K562 (cell line): ENCODE results near the gene ZBTB20. TPM values are rescaled to one million over a fixed set of nuclear protein-coding genes. Genes with fewer than 3 reads are reported as not detected.

Experiments
- ATAC-seq: fragments of 200-7000 bp; cut with Tn5 transposase; 3 replicates; pipeline ENCODE4 v1.9.1; 2020; ENCODE audit warnings: moderate library complexity
- BruUV-seq: library from RNA; stranded (reverse); fragments of 400-500 nt; replicated peaks from 2 replicates; lab custom pipeline; 2021; lab: Mats Ljungman, UMichigan
- CTCF ChIA-PET: fragments of 300-600 bp; formaldehyde crosslinking; extraction: SDS; loops from one replicate; lab custom pipeline; 2021; ENCODE audit warnings: low intra/inter-chr PET ratio; lab: Yijun Ruan, JAX
- POLR2A ChIA-PET: fragments of 300-600, 350-650 bp; sonication (Branson Sonifier 250); formaldehyde crosslinking; extraction: SDS; loops from one replicate; lab custom pipeline; 2021; ENCODE audit warnings: antibody characterized with exemption, inconsistent platforms; lab: Yijun Ruan, JAX
- DNase-seq, 4 experiments: peaks; one replicate each; pipeline versions ENCODE4 v3.0.0 to v3.0.0-alpha.2; 2011 to 2018; ENCODE audit warnings: low spot score in 3 of 4, mixed read lengths in 3 of 4; ENCODE audit errors: extremely low read depth in 1 of 4
- FAIRE-seq: peaks from 2 replicates; lab custom pipeline; 2011; peaks lifted over from hg19 to GRCh38; lab: Jason Lieb, UNC
- H2AFZ ChIP-seq: 2 replicates; pipeline ENCODE4 v1.6.0; 2011; ENCODE audit warnings: low read depth, low read length, control low read depth, inconsistent platforms
- H3K27ac ChIP-seq: fragments of 200-600 bp; 3 replicates; pipeline ENCODE4 v1.8.0; 2011; ENCODE audit warnings: low read depth, mild to moderate bottlenecking, control low read depth, inconsistent platforms, low read length, moderate library complexity, mixed read lengths; ENCODE audit errors: extremely low read depth
- H3K27me3 ChIP-seq, 2 experiments: fragments of 300-600 bp in 1 of 2; 2 replicates in 1 of 2; 3 replicates in 1 of 2; pipeline versions ENCODE4 v1.6.0 to v1.8.0; 2011; ENCODE audit warnings: inconsistent platforms in 2 of 2, low read length in 2 of 2, mild to moderate bottlenecking in 1 of 2, mixed read lengths in 1 of 2, moderate library complexity in 1 of 2; ENCODE audit not compliant: control insufficient read depth in 2 of 2, insufficient read depth in 2 of 2
- H3K36me3 ChIP-seq: fragments of 300-600 bp; 3 replicates; pipeline ENCODE4 v1.8.0; 2011; ENCODE audit warnings: mild to moderate bottlenecking, low read length, inconsistent platforms; ENCODE audit not compliant: control insufficient read depth, insufficient read depth
- H3K4me1 ChIP-seq, 2 experiments: fragments of 200-600 bp in 1 of 2; replicated peaks in 1 of 2; 2 replicates in 1 of 2; 3 replicates in 1 of 2; pipeline versions ENCODE4 v1.5.1 to v1.8.0; 2011; ENCODE audit warnings: inconsistent platforms in 2 of 2, low read length in 2 of 2, mild to moderate bottlenecking in 1 of 2, mixed read lengths in 1 of 2, moderate library complexity in 1 of 2; ENCODE audit not compliant: control insufficient read depth in 2 of 2, insufficient read depth in 2 of 2
- H3K4me2 ChIP-seq: 2 replicates; pipeline ENCODE4 v1.6.1; 2011; ENCODE audit warnings: low read length, control low read depth, inconsistent platforms, mixed read lengths; ENCODE audit not compliant: insufficient read depth
- H3K4me3 ChIP-seq: fragments of 200-600 bp; sonication (generic), shearing (Covaris generic); 2 replicates; pipeline ENCODE4 v1.5.1; 2016; ENCODE audit warnings: control low read depth, inconsistent platforms
- H3K79me2 ChIP-seq: fragments of 200-600 bp; 3 replicates; pipeline ENCODE4 v1.8.0; 2011; ENCODE audit warnings: low read length, inconsistent platforms; ENCODE audit not compliant: control insufficient read depth, insufficient read depth
- H3K9ac ChIP-seq, 2 experiments: 2 replicates each; pipeline versions ENCODE4 v1.6.0 to v1.6.1; 2011; ENCODE audit warnings: low read depth in 2 of 2, low read length in 2 of 2, control low read depth in 1 of 2, inconsistent platforms in 1 of 2, mild to moderate bottlenecking in 1 of 2, mixed read lengths in 1 of 2; ENCODE audit not compliant: insufficient read depth in 1 of 2
- H3K9me1 ChIP-seq: one replicate; pipeline ENCODE4 v1.6.0; 2011; ENCODE audit warnings: inconsistent platforms, mild to moderate bottlenecking, low read length, moderate library complexity; ENCODE audit not compliant: control insufficient read depth, insufficient read depth
- H3K9me3 ChIP-seq: replicated peaks from 2 replicates; pipeline ENCODE4 v1.5.1; 2011; ENCODE audit warnings: low read depth, low read length, inconsistent platforms; ENCODE audit not compliant: control insufficient read depth, insufficient read depth
- H4K20me1 ChIP-seq: replicated peaks from 2 replicates; pipeline ENCODE4 v1.6.1; 2011; ENCODE audit warnings: low read length, inconsistent platforms, mixed read lengths; ENCODE audit not compliant: control insufficient read depth, insufficient read depth
- CEBPB ChIP-seq: fragments of 450-650 bp; IDR thresholded peaks from 2 replicates; pipeline ENCODE4 v1.6.1; 2016; ENCODE audit warnings: missing genetic modification characterization, missing compliant biosample characterization
- CEBPG ChIP-seq, 3 experiments: fragments of 200-800 bp in 1 of 3; sonication (Bioruptor generic) in 1 of 3; sonication (generic) in 1 of 3; formaldehyde crosslinking in 1 of 3; IDR thresholded peaks in 2 of 3; conservative IDR thresholded peaks in 1 of 3; 2 replicates each; pipeline versions ENCODE4 v1.6.1 to v1.8.0; 2016 to 2022; ENCODE audit warnings: missing compliant biosample characterization in 2 of 3, missing genetic modification characterization in 2 of 3, mild to moderate bottlenecking in 1 of 3, missing genetic modification reagents in 1 of 3
- DDX20 ChIP-seq: fragments of 450-650 bp; IDR thresholded peaks from 2 replicates; pipeline ENCODE4 v1.6.1; 2016; ENCODE audit warnings: missing genetic modification characterization, low read depth, mild to moderate bottlenecking, missing compliant biosample characterization, moderate library complexity
- SIRT6 ChIP-seq: IDR thresholded peaks from one replicate; pipeline ENCODE4 v1.6.1; 2012; ENCODE audit warnings: low read depth, mild to moderate bottlenecking, control low read depth, inconsistent platforms, low read length, moderate library complexity
- SP1 ChIP-seq: sonication (generic); formaldehyde crosslinking; IDR thresholded peaks from 2 replicates; pipeline ENCODE4 v1.8.1; 2022; ENCODE audit warnings: mild to moderate bottlenecking, missing genetic modification reagents
- WGBS: fragments of 100-300 bp; shearing (Covaris generic); methylation state at CpG from one replicate; pipeline ENCODE4 v1.1.6; 2016; ENCODE audit warnings: low coverage, mixed read lengths; ENCODE audit not compliant: insufficient coverage; ENCODE audit errors: missing lambda C conversion rate; 5-methylcytosine and 5-hydroxymethylcytosine counted together
- in situ Hi-C: fragments of 300-500 bp; cut with MboI; formaldehyde crosslinking; loops from 4 replicates; pipeline ENCODE4 v1.15.0; 2018; ENCODE audit warnings: inconsistent platforms, mixed read lengths
- intact Hi-C: fragments of 100-400 bp; cut with micrococcal nuclease; formaldehyde crosslinking; loops from 2 replicates; pipeline ENCODE4 v1.14.2; 2022
- polyA plus RNA-seq, 8 experiments: library from polyadenylated mRNA; depleted of rRNA in 4 of 8; stranded (reverse) in 5 of 8; unstranded in 3 of 8; fragments of >200 nt; fragmentation: Nextera tagmentation in 2 of 8; fragmentation: Illumina TruSeq in 1 of 8; extraction: Ambion mirVana in 2 of 8; extraction: Trizol in 1 of 8; gene quantifications; 2 replicates each; pipeline versions ENCODE4 v1.2.1 to v1.2.3, GENCODE V29; 2011 to 2014; ENCODE audit warnings: inconsistent platforms in 1 of 8, missing spikeins in 1 of 8
- total RNA-seq, 7 experiments: library from RNA; depleted of rRNA in 6 of 7; stranded (reverse); fragments of >200 nt in 6 of 7; fragmentation: Illumina TruSeq in 2 of 7; extraction: Trizol in 2 of 7; gene quantifications; 2 replicates each; pipeline versions ENCODE4 v1.2.1 to v1.2.3, GENCODE V29; 2011 to 2021; ENCODE audit warnings: low replicate concordance in 1 of 7
- TF ChIP-seq, protein P1 (sequence below), 2 experiments: fragments of 250-450 bp in 1 of 2; fragments of 450-650 bp in 1 of 2; sonication (Bioruptor Pico) in 1 of 2; IDR thresholded peaks; 2 replicates each; pipeline versions ENCODE4 v1.6.1 to v1.8.0; 2016 to 2021; ENCODE audit warnings: mild to moderate bottlenecking in 2 of 2, moderate library complexity in 2 of 2, missing compliant biosample characterization in 1 of 2, missing genetic modification characterization in 1 of 2

ZBTB20 gene
- total and polyA plus RNA-seq, 9 of the 15 experiments (the other 6 are each of a cell fraction or from before 2014, with no cell fraction given): 0.17 to 1.7 (median 0.45) TPM

DNA sequence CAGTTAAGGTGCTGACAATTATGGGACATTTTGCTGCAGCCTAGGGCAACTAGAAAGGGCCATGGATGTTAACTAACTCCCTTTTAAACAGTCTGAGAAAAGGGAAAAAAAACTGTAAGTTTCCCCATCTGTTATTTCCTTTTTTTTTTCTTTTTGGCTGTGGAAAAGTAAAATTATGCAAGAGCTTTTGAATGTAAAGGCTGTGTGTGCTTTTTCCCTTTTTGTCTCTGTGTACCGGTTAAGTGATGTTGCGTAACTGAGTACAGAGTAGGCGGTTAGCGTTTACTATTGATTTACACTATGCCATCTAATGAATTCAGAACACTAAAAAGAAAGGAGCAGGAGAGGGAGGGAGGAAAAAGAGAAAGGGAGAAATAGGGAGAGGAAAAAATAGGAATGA is 449.7 kb downstream of the ZBTB20 start:
- TF ChIP-seq CEBPB (tag) (peak; percentile 54; the same call in 1 of the 2 replicates), SP1 (no peak), CEBPG (CRISPR knock-in tag; IDR thresholded peaks at IDR 0.05) (no peak), CEBPG (tag; conservative IDR thresholded peaks at IDR 0.05 in 1 of 2, IDR thresholded peaks at IDR 0.05 in 1 of 2) (peak in 1 of 2 experiments; percentile 33; a peak in 1 of 4 replicates)
- TF ChIP-seq, protein P1, sequence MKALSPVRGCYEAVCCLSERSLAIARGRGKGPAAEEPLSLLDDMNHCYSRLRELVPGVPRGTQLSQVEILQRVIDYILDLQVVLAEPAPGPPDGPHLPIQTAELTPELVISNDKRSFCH (CRISPR knock-in tag; IDR thresholded peaks at IDR 0.05): no peak
- TF ChIP-seq, protein P1 (tag; IDR thresholded peaks at IDR 0.05): no peak
- in situ Hi-C loops: no loop called here

DNA sequence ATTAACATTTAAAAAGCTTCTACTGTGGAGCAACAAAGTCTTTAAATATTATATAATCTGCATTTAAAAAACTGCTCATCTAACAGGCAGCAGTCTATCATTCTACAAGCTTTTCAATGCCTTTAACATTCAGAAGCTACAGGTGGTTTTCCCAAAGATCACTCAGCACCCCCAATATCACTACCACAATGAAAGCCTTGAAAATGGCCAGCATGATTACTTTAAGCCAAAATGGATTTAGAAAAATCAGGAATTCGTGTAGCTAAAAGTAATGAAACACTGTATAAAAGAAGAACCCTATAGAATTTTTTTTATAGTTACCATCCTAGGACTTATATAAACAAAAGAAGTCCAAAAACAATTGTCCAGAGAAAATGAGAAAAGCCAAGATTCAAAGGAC is 452.8 kb downstream of the ZBTB20 start:
- Histone ChIP-seq H3K36me3 (no peaks in the 10 kb centered on the region), H3K27me3 (no peaks in the 10 kb centered on the region), H3K4me1 (no peaks in the 10 kb centered on the region), H3K9ac (no peak overlapping the region), H3K9me1 (no peaks in the 10 kb centered on the region), H3K79me2 (no peaks in the 10 kb centered on the region), H2AFZ (no peak overlapping the region), H4K20me1 (no peaks in the 10 kb centered on the region), H3K9me3 (no peaks in the 10 kb centered on the region), H3K4me3 (no peak overlapping the region), H3K27ac (no peak overlapping the region), H3K4me2 (no peak overlapping the region)
- BruUV-seq: no TSS peak
- WGBS: 0% methylated on average over 1 of the region's 1 CpG
- no peak for ATAC-seq
- POLR2A ChIA-PET: no interaction called here
- intact Hi-C loops: no loop called here
- TF ChIP-seq SIRT6: no peak
- TF ChIP-seq DDX20 (tag): no peak
- DNase-seq: no peak
- in situ Hi-C loops: no loop called here
- CTCF ChIA-PET: no interaction called here
- no peak for FAIRE-seq

More for the DNA sequence above, 449.7 kb downstream of the ZBTB20 start:
- Histone ChIP-seq H3K27ac (no peak overlapping the region), H3K79me2 (no peaks in the 10 kb centered on the region), H3K4me3 (no peak overlapping the region), H3K9me3 (no peaks in the 10 kb centered on the region), H3K27me3 (no peaks in the 10 kb centered on the region), H4K20me1 (no peaks in the 10 kb centered on the region), H3K9me1 (no peaks in the 10 kb centered on the region), H3K36me3 (no peaks in the 10 kb centered on the region), H3K9ac (no peak overlapping the region), H3K4me2 (no peak overlapping the region), H2AFZ (no peak overlapping the region), H3K4me1 (no peaks in the 10 kb centered on the region)
- ChIA-PET POLR2A (no interaction called here), CTCF (no interaction called here)
- FAIRE-seq: no peak
- whole genome bisulfite sequencing: no CpG with 5 or more reads among the region's 4 CpGs
- DNase-seq: no peak
- no TSS peak for BruUV-seq
- ATAC-seq: no peak
- intact Hi-C loops: no loop called here
